Chondrocyte (in vitro differentiated cells): Measurements from ENCODE around the gene IGF2BP3. TPM values are rescaled to one million over a fixed set of nuclear protein-coding genes. Genes with fewer than 3 reads are reported as not detected.
A peak's percentile ranks its signal among the peaks of the same experiment; 100 is the strongest.

Experiments used
- DNase-seq: peaks from one replicate; pipeline ENCODE4 v3.0.0; 2021; ENCODE audit warnings: mixed read lengths, low spot score
- H3K27ac Mint-ChIP-seq: one replicate; pipeline ENCODE4 v1.8.0; 2021; ENCODE audit warnings: mild to moderate bottlenecking, moderate library complexity, mixed read lengths; ENCODE audit not compliant: unreplicated experiment
- H3K27me3 Mint-ChIP-seq: 2 replicates; pipeline ENCODE4 v1.8.0; 2021; ENCODE audit warnings: low read depth, mixed read lengths
- H3K36me3 Mint-ChIP-seq: 2 replicates; pipeline ENCODE4 v1.8.0; 2021; ENCODE audit warnings: low read depth, mixed read lengths
- H3K4me1 Mint-ChIP-seq: 2 replicates; pipeline ENCODE4 v1.8.0; 2021; ENCODE audit warnings: low read depth, mild to moderate bottlenecking, mixed read lengths
- H3K4me3 Mint-ChIP-seq: one replicate; pipeline ENCODE4 v1.8.0; 2021; ENCODE audit warnings: mild to moderate bottlenecking, moderate library complexity, mixed read lengths; ENCODE audit not compliant: unreplicated experiment
- H3K9me3 Mint-ChIP-seq: 2 replicates; pipeline ENCODE4 v1.8.0; 2021; ENCODE audit warnings: low read depth, mixed read lengths
- CTCF ChIP-seq: fragments of 200-600 bp; sonication (generic); IDR thresholded peaks from 2 replicates; pipeline ENCODE4 v1.5.0; 2021; ENCODE audit warnings: antibody characterized with exemption, mild to moderate bottlenecking, moderate library complexity
- total RNA-seq: library from RNA; stranded (reverse); gene quantifications from 3 replicates; pipeline ENCODE4 v1.2.1, GENCODE V29; 2021

Gene IGF2BP3
- total RNA-seq, 1 donor from 2014 or later = 53.0 TPM

GRCh38 chr7:23389701-23390100, 80.6 kb downstream of the IGF2BP3 start:
- Mint-ChIP-seq H3K27me3 (no peaks in the 10 kb centered on the region), H3K4me1 (peaks cover 50% of the 10 kb centered on the region), H3K4me3 (no peak overlapping the region), H3K27ac (no peak overlapping the region), H3K36me3 (peaks cover 10% of the 10 kb centered on the region), H3K9me3 (no peaks in the 10 kb centered on the region)
- DNase-seq = no peak
- TF ChIP-seq CTCF = no peak

GRCh38 chr7:23387583-23387982, 82.7 kb downstream of the IGF2BP3 start:
- DNase-seq = no peak
- Mint-ChIP-seq H3K27ac (no peak overlapping the region), H3K4me3 (no peak overlapping the region), H3K9me3 (no peaks in the 10 kb centered on the region), H3K36me3 (peaks cover 11% of the 10 kb centered on the region), H3K27me3 (no peaks in the 10 kb centered on the region), H3K4me1 (peaks cover 38% of the 10 kb centered on the region)
- TF ChIP-seq CTCF = no peak

GRCh38 chr7:23385140-23385539, 85.2 kb downstream of the IGF2BP3 start:
- Mint-ChIP-seq H3K27ac (peak overlapping the region; percentile 85), H3K4me1 (peaks cover 34% of the 10 kb centered on the region), H3K4me3 (no peak overlapping the region), H3K27me3 (no peaks in the 10 kb centered on the region), H3K9me3 (no peaks in the 10 kb centered on the region), H3K36me3 (peaks cover 11% of the 10 kb centered on the region)
- DNase-seq = no peak
- TF ChIP-seq CTCF = no peak

GRCh38 chr7:23383225-23383624, 87.1 kb downstream of the IGF2BP3 start:
- Mint-ChIP-seq H3K4me3 (no peak overlapping the region), H3K36me3 (peaks cover 10% of the 10 kb centered on the region), H3K9me3 (no peaks in the 10 kb centered on the region), H3K4me1 (peaks cover 25% of the 10 kb centered on the region), H3K27ac (no peak overlapping the region), H3K27me3 (no peaks in the 10 kb centered on the region)
- no peak for DNase-seq
- TF ChIP-seq CTCF = no peak

- Mint-ChIP-seq H3K27ac (no peak overlapping the region), H3K36me3 (peaks cover 4% of the 10 kb centered on the region), H3K9me3 (no peaks in the 10 kb centered on the region), H3K27me3 (no peaks in the 10 kb centered on the region), H3K4me3 (no peak overlapping the region), H3K4me1 (peaks cover 36% of the 10 kb centered on the region)
- DNase-seq = no peak
- TF ChIP-seq CTCF = no peak
Measured at GRCh38 chr7:23380961-23381360, 89.3 kb downstream of the IGF2BP3 start.
